WI38 (cell line): ENCODE results near the gene CAMK1D.

Experiments used
- H3K4me3 ChIP-seq: 2 replicates; pipeline ENCODE4 v1.5.1; 2011; ENCODE audit warnings: low read depth, mild to moderate bottlenecking, control low read depth, low read length
- TF ChIP-seq, protein P1 (sequence below): IDR thresholded peaks from 2 replicates; pipeline ENCODE4 v1.5.1; 2012; ENCODE audit warnings: low read depth, mild to moderate bottlenecking, control low read depth, low read length

CAMK1D gene

DNA sequence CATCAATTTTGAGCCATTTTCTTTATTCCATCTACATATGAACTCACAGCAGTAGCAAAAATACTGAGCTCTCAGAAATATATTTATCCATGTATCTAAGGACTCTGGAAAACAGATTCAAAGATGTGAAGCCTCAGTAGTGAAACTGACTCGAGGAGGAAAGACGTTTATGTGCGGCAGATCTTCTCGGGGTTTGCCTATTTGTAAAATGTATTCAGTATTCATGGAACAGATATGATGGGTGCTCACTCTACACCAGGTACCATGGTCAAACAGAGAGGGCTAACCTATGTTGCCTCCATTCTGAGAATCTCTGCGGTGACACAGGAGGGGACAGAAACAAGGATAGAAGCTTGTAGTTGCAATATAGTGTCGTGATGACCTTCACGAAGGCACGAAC, 93.7 kb downstream of the CAMK1D start:
- H3K4me3 ChIP-seq = no peak overlapping the region
- TF ChIP-seq, protein P1, sequence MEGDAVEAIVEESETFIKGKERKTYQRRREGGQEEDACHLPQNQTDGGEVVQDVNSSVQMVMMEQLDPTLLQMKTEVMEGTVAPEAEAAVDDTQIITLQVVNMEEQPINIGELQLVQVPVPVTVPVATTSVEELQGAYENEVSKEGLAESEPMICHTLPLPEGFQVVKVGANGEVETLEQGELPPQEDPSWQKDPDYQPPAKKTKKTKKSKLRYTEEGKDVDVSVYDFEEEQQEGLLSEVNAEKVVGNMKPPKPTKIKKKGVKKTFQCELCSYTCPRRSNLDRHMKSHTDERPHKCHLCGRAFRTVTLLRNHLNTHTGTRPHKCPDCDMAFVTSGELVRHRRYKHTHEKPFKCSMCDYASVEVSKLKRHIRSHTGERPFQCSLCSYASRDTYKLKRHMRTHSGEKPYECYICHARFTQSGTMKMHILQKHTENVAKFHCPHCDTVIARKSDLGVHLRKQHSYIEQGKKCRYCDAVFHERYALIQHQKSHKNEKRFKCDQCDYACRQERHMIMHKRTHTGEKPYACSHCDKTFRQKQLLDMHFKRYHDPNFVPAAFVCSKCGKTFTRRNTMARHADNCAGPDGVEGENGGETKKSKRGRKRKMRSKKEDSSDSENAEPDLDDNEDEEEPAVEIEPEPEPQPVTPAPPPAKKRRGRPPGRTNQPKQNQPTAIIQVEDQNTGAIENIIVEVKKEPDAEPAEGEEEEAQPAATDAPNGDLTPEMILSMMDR = no peak

DNA sequence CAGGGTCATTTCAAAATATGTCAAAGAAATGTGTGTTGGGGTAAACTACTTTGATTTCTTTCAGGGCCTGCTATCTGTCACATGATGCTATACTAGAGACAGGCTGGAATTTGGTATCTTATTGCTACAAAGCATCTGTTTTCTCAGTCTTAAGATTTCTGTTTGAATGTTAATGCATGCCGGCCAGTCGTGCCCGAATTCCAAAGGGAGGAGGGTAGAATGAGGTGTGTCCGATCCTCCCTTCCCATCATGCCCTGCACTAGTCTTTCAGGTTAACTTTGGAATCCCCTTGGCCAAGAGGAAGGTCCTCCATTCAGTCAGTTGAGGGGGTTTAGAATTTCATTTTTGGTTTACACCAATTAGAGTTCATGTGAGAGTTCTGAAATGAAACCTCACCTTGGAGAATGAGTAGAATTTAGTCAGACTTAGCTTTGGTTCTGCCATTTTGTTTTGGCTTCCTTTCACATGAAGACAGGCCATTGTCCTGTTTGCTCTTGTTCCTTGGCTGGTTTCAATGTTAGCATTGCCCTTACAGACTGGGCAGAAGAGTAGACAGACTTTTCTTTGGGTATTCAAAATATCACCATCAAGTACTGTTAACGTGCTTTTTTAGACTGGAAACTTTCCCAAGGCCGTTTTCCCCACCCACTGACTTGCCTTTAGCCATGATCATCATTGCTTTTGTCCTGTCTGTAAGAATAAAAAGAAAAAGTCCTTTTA, 95.8 kb downstream of the CAMK1D start:
- no peak overlapping the region for H3K4me3 ChIP-seq
- TF ChIP-seq, protein P1 = no peak

DNA sequence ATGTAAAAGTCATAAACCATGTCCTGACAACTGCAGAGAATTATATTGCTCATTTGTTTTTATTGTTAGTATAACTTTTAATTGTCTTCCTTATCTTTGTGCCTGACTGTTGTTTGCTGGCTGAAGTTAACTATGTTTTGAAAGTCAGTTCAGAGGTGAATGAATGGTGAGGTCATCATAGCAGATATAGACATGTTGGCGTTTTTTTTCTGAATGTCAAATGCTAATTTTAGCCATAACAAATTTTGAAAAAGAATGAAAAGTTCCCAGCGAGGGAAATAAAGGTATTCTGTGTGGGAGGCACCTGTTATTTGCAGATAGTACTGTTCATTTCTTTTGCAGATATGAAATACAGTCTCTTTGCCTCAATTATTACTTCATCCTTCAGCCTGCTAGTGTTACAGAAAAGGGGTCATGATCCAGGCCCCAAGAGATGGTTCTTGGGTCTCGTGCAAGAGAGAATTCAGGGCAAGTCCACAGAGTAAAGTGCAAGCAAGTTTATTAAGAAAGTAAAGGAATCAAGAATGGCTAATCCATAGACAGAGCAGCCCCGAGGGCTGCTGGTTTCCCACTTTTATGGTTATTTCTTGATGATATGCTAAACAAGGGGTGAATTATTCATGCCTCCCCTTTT, 96.5 kb downstream of the CAMK1D start:
- H3K4me3 ChIP-seq = no peak overlapping the region
- TF ChIP-seq, protein P1 = no peak

DNA sequence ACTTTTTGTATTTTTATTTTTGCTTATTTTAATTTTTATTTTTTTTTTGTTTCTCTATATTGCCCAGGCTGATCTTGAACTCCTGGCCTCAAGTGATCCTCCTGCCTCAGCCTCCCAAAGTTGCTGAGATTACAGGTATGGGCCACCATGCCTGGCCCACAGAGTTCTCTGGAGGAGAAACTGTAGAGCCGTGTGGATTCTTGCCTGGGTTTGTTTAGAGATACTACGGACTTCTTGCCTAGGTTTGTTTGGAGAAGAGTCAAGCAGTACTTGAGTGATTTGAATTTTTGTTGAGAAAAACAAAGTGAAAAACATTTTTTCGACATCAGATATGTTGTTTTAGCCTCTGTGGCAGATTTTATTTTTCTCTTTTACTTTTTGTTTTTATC, 99.0 kb downstream of the CAMK1D start:
- TF ChIP-seq, protein P1 = no peak
- 0 out of 2 replicates have a peak overlapping the region, but pooled peaks have one; percentile 12 for H3K4me3 ChIP-seq

DNA sequence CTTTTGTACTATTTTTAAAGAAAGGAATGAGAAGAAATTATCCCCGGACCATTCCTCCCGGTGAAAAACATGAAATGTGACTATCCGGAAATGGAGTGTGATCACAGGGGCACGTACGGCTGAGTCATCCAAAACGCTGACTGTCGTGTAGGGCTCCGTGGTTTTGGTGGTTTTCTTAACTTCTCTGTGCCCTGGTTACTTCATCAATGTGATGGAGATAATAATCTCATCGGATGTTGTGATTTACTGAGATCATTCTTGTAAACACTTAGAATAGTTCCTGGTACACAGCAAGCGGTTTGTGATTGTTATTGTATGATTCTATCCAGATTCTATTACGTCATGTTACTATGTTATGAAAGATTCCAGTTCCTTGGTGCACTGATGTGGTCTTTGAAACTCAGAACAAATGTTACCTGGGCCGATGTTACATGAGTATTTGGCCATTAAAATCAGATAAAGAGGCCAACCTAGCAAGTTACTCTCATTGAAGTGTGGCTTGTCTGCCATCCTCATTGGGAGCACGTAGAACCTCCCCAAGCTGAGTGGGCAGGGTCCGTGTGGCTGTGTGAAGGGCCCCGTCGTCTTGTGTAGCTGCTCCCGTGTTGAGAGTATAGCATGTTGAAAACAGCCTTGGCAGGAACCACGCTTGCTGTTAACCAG, 99.5 kb downstream of the CAMK1D start:
- TF ChIP-seq, protein P1 = no peak
- 0 out of 2 replicates have a peak overlapping the region, but pooled peaks have one; percentile 12 for H3K4me3 ChIP-seq

DNA sequence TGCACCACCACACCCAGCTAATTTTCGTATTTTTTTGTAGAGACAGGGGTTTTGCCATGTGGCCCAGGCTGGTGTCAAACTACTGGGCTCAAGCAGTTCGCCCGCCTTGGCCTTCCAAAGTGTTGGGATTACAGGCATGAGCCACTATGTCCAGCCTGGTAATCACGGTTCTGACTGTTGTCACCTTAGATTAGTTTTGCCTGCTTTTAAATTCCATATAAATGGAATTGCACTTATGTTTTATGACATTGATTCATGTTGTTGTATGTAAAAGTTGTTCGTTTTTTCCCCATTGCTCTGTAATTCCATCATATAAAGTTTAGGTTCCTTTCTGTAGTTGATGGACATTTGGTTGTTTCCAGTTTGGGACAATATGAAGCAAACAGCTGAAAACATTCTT, 106.0 kb downstream of the CAMK1D start:
- no peak overlapping the region for H3K4me3 ChIP-seq
- TF ChIP-seq, protein P1 = no peak

DNA sequence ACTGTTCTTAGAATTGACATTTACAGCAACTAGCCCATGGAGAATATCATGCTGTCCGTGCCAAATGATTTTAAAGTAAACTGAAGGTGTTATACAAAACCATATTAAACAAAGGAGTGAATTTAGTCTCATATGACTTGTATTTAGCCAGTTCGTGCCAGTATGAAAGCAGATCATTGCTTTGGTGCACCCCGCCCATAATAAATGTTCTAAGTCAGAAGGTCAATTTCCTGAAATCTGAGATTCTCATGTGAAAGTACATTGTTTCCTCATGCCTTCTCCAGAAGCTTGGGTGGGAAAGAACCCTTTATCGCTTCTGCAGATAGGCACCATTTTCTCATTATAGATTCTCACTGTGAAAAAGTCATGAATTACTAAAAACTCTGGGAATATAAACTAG, 106.4 kb downstream of the CAMK1D start:
- TF ChIP-seq, protein P1 = no peak
- H3K4me3 ChIP-seq = no peak overlapping the region
